GM12878 (cell line): Measurements from ENCODE around the gene CAPZB. TPM values are rescaled to one million over a fixed set of nuclear protein-coding genes. Genes with fewer than 3 reads are reported as not detected.

Experiments
- ATAC-seq: fragments of 200-7000 bp; cut with Tn5 transposase; 3 replicates; pipeline ENCODE4 v1.9.1; 2020; ENCODE audit warnings: mild to moderate bottlenecking, moderate library complexity
- BruUV-seq: library from RNA; stranded (reverse); fragments of 400-500 nt; replicated peaks from 2 replicates; lab custom pipeline; 2021; lab: Mats Ljungman, UMichigan
- CTCF ChIA-PET: fragments of 300-600 bp; sonication (Branson Sonifier 250); formaldehyde crosslinking; extraction: SDS; loops from one replicate; lab custom pipeline; 2021; ENCODE audit warnings: inconsistent platforms; lab: Yijun Ruan, JAX
- POLR2A ChIA-PET: fragments of 350-600 bp; formaldehyde crosslinking; extraction: SDS; loops from one replicate; lab custom pipeline; 2021; ENCODE audit warnings: inconsistent platforms; lab: Charles Lee
- RAD21 ChIA-PET: fragments of 300-600 bp; sonication (Branson Sonifier 250); formaldehyde crosslinking; loops from one replicate; lab custom pipeline; 2023; ENCODE audit warnings: antibody characterized with exemption; ENCODE audit not compliant: unreplicated experiment; lab: Charles Lee
- SMC1A ChIA-PET: fragments of 300-600 bp; sonication (Branson Sonifier 250); formaldehyde crosslinking; loops from one replicate; lab custom pipeline; 2023; ENCODE audit not compliant: unreplicated experiment, uncharacterized antibody; lab: Charles Lee
- DNase-seq: peaks from one replicate; pipeline ENCODE4 v3.0.0-alpha.2; 2011; ENCODE audit warnings: low read depth, low spot score
- FAIRE-seq: peaks from 3 replicates; lab custom pipeline; 2011; peaks lifted over from hg19 to GRCh38; lab: Jason Lieb, UNC
- H2AFZ ChIP-seq: 2 replicates; pipeline ENCODE4 v1.6.0; 2011; ENCODE audit warnings: low read depth, low read length, control low read depth; ENCODE audit not compliant: control insufficient read depth
- H3K27ac ChIP-seq: 2 replicates; pipeline ENCODE4 v1.5.1; 2011; ENCODE audit warnings: control low read depth; ENCODE audit not compliant: control insufficient read depth, insufficient read depth
- H3K27me3 ChIP-seq, 2 experiments: replicated peaks in 1 of 2; 2 replicates each; pipeline versions ENCODE4 v1.6.0 to v1.6.1; 2011; ENCODE audit warnings: low read length in 1 of 2; ENCODE audit not compliant: control insufficient read depth in 2 of 2, insufficient read depth in 2 of 2
- H3K36me3 ChIP-seq, 2 experiments: 2 replicates each; pipeline ENCODE4 v1.5.1; 2011; ENCODE audit warnings: low read length in 1 of 2; ENCODE audit not compliant: control insufficient read depth in 2 of 2, insufficient read depth in 2 of 2
- H3K4me1 ChIP-seq: 2 replicates; pipeline ENCODE4 v1.6.1; 2011; ENCODE audit warnings: mild to moderate bottlenecking, low read length, moderate library complexity, mixed read lengths; ENCODE audit not compliant: control insufficient read depth, insufficient read depth
- H3K4me2 ChIP-seq: 2 replicates; pipeline ENCODE4 v1.6.0; 2011; ENCODE audit warnings: control low read depth; ENCODE audit not compliant: control insufficient read depth, insufficient read depth
- H3K4me3 ChIP-seq: fragments of 200-600 bp; sonication (generic); 2 replicates; pipeline ENCODE4 v1.5.1; 2016
- H3K79me2 ChIP-seq: 2 replicates; pipeline ENCODE4 v1.6.0; 2011; ENCODE audit warnings: low read length; ENCODE audit not compliant: control insufficient read depth, insufficient read depth
- H3K9ac ChIP-seq: 2 replicates; pipeline ENCODE4 v1.8.0; 2011; ENCODE audit warnings: low read length, control low read depth, mixed read lengths; ENCODE audit not compliant: control insufficient read depth, insufficient read depth
- H3K9me3 ChIP-seq: replicated peaks from 3 replicates; pipeline ENCODE4 v1.5.1; 2011; ENCODE audit warnings: mild to moderate bottlenecking, low read length; ENCODE audit not compliant: control insufficient read depth, insufficient read depth
- H4K20me1 ChIP-seq: 2 replicates; pipeline ENCODE4 v1.6.0; 2011; ENCODE audit not compliant: control insufficient read depth, insufficient read depth
- ATF7 ChIP-seq: fragments of 450-650 bp; IDR thresholded peaks from 2 replicates; pipeline ENCODE4 v1.6.1; 2016; ENCODE audit warnings: low read depth, mild to moderate bottlenecking
- MYB ChIP-seq: fragments of 150-350 bp; IDR thresholded peaks from 2 replicates; pipeline ENCODE4 v1.6.1; 2014; ENCODE audit warnings: mild to moderate bottlenecking, low read depth, low read length, borderline replicate concordance
- POLR2A ChIP-seq: IDR thresholded peaks from 2 replicates; pipeline ENCODE4 v1.6.1; 2011; ENCODE audit warnings: low read depth, mild to moderate bottlenecking, low read length
- WGBS: methylation state at CpG from one replicate; pipeline ENCODE4 v1.1.6; 2016; ENCODE audit warnings: low lambda C conversion rate; ENCODE audit not compliant: insufficient replicate concordance, insufficient coverage; ENCODE audit errors: missing lambda C conversion rate; 5-methylcytosine and 5-hydroxymethylcytosine counted together
- in situ Hi-C: fragments of 300-500 bp; cut with MboI; formaldehyde crosslinking; loops from 9 replicates; pipeline ENCODE4 v1.14.3; 2018; ENCODE audit warnings: mixed read lengths
- intact Hi-C: fragments of 100-400 bp; cut with micrococcal nuclease; formaldehyde crosslinking; loops from one replicate; pipeline ENCODE4 v1.14.2; 2022; ENCODE audit not compliant: unreplicated experiment
- polyA plus RNA-seq, 11 experiments: library from polyadenylated mRNA; depleted of rRNA in 4 of 11; unstranded in 6 of 11; stranded (reverse) in 5 of 11; fragments of >200 nt; fragmentation: Nextera tagmentation in 4 of 11; fragmentation: Illumina TruSeq in 1 of 11; extraction: Ambion mirVana in 4 of 11; extraction: Trizol in 1 of 11; gene quantifications; 1 replicate in 1 of 11; 2 replicates in 10 of 11; pipeline versions ENCODE4 v1.2.1 to v1.2.3, GENCODE V29; 2011 to 2016; ENCODE audit warnings: inconsistent platforms in 2 of 11, missing spikeins in 2 of 11, low read depth in 1 of 11
- total RNA-seq, 4 experiments: library from RNA; depleted of rRNA in 3 of 4; stranded (reverse); fragments of >200 nt in 3 of 4; fragmentation: Illumina TruSeq in 1 of 4; extraction: Trizol in 1 of 4; gene quantifications; 2 replicates each; pipeline versions ENCODE4 v1.2.1 to v1.2.3, GENCODE V29; 2013 to 2021
- TF ChIP-seq, protein P1 (sequence below): fragments of 150-350 bp; IDR thresholded peaks from 2 replicates; pipeline ENCODE4 v1.6.1; 2016; ENCODE audit warnings: low read depth, low read length

Gene CAPZB
- total and polyA plus RNA-seq, 10 of the 15 experiments (the other 5 are each of a cell fraction or from before 2014, with no cell fraction given): 104 to 454 (median 213) TPM

GRCh38 chr1:19331262-19331878, 154.0 kb downstream of the CAPZB start:
- Histone ChIP-seq H3K4me1 (no peaks in the 10 kb centered on the region), H3K4me2 (no peak overlapping the region), H3K27me3 (no peaks in the 10 kb centered on the region), H3K9me3 (no peaks in the 10 kb centered on the region), H3K36me3 (peaks cover 0 to 5% of the 10 kb centered on the region in 2 experiments; a peak in 2 of 4 replicates), H3K79me2 (no peaks in the 10 kb centered on the region), H3K27ac (no peak overlapping the region), H3K9ac (no peak overlapping the region), H3K4me3 (no peak overlapping the region), H4K20me1 (no peaks in the 10 kb centered on the region), H2AFZ (no peak overlapping the region)
- TF ChIP-seq POLR2A (peak; percentile 51; the same call in 1 of the 2 replicates), MYB (no peak), ATF7 (no peak)
- TF ChIP-seq, protein P1, sequence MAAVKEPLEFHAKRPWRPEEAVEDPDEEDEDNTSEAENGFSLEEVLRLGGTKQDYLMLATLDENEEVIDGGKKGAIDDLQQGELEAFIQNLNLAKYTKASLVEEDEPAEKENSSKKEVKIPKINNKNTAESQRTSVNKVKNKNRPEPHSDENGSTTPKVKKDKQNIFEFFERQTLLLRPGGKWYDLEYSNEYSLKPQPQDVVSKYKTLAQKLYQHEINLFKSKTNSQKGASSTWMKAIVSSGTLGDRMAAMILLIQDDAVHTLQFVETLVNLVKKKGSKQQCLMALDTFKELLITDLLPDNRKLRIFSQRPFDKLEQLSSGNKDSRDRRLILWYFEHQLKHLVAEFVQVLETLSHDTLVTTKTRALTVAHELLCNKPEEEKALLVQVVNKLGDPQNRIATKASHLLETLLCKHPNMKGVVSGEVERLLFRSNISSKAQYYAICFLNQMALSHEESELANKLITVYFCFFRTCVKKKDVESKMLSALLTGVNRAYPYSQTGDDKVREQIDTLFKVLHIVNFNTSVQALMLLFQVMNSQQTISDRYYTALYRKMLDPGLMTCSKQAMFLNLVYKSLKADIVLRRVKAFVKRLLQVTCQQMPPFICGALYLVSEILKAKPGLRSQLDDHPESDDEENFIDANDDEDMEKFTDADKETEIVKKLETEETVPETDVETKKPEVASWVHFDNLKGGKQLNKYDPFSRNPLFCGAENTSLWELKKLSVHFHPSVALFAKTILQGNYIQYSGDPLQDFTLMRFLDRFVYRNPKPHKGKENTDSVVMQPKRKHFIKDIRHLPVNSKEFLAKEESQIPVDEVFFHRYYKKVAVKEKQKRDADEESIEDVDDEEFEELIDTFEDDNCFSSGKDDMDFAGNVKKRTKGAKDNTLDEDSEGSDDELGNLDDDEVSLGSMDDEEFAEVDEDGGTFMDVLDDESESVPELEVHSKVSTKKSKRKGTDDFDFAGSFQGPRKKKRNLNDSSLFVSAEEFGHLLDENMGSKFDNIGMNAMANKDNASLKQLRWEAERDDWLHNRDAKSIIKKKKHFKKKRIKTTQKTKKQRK: no peak
- no peak for ATAC-seq
- POLR2A ChIA-PET: no interaction called here
- FAIRE-seq: no peak
- no peak for DNase-seq
- intact Hi-C loops: no loop called here
- RAD21 ChIA-PET: no interaction called here
- SMC1A ChIA-PET: no interaction called here
- 88% methylated on average over 13 of the region's 13 CpGs for WGBS
- no TSS peak for BruUV-seq
- CTCF ChIA-PET: interaction anchor here (0.9 to 2.7 kb wide), 2 partner anchors 11 to 323 kb away, joined by 3 to 9 read pairs; no protein-coding TSS in a partner anchor
- in situ Hi-C loops: no loop called here
